ENCODE data around the gene SPTLC3.

Gene SPTLC3

GRCh38 chr20:13101706-13102105 is 92.9 kb downstream of the SPTLC3 start:
- no peak overlapping the region for H4K91ac ChIP-seq (ENCODE audit: low read length)
- peak; percentile 52 for DNase-seq
- no peak overlapping the region for H2BK5ac ChIP-seq (ENCODE audit: low read depth, low read length, poor library complexity, severe bottlenecking)

GRCh38 chr20:13102237-13102636 is 93.5 kb downstream of the SPTLC3 start:
- Histone ChIP-seq H3K14ac (ENCODE audit: low read length in 2 of 2) (no peak overlapping the region), H4K8ac (ENCODE audit: low read length) (no peak overlapping the region), H3K79me1 (replicated peaks; ENCODE audit: low read length, poor library complexity, severe bottlenecking) (peaks cover 1% of the 10 kb centered on the region), H3K36me3 (ENCODE audit: control insufficient read depth in 1 of 2, insufficient read depth in 2 of 2, low read depth in 1 of 2, low read length in 2 of 2) (no peaks in the 10 kb centered on the region), H3K4me2 (ENCODE audit: low read length, poor library complexity, severe bottlenecking) (no peak overlapping the region), H3K4me1 (ENCODE audit: control insufficient read depth, insufficient read depth, low read depth, low read length) (peaks cover 2% of the 10 kb centered on the region), H2AK5ac (ENCODE audit: low read length, severe bottlenecking) (no peak overlapping the region), H3K27me3 (ENCODE audit: control insufficient read depth in 1 of 2, insufficient read depth in 1 of 2, low read length in 2 of 2) (no peaks in the 10 kb centered on the region), H3K9me3 (ENCODE audit: control insufficient read depth, low read length) (no peaks in the 10 kb centered on the region), H3K9ac (ENCODE audit: low read length) (no peak overlapping the region), H4K91ac (ENCODE audit: low read length) (no peak overlapping the region), H2BK5ac (ENCODE audit: low read depth, low read length, poor library complexity, severe bottlenecking) (no peak overlapping the region), H3K27ac (ENCODE audit: low read length, poor library complexity, severe bottlenecking) (no peak overlapping the region), H2BK15ac (ENCODE audit: low read depth, poor library complexity, severe bottlenecking) (no peak overlapping the region), H3K23ac (ENCODE audit: low read length in 2 of 2) (no peak overlapping the region), H3K4ac (ENCODE audit: low read depth in 1 of 2, low read length in 2 of 2) (no peak overlapping the region), H3K4me3 (ENCODE audit: insufficient read depth in 1 of 2, low read depth in 1 of 2, low read length in 2 of 2) (no peak overlapping the region), H2BK12ac (ENCODE audit: low read length in 2 of 2) (no peak overlapping the region), H2AFZ (ENCODE audit: low read depth, low read length) (no peak overlapping the region), H2BK120ac (ENCODE audit: low read depth, low read length) (no peak overlapping the region), H3K18ac (ENCODE audit: low read depth in 1 of 2, low read length in 2 of 2) (peak overlapping the region in 1 of 2 experiments; percentile 5)
- peak; percentile 11 for DNase-seq
- 47% methylated on average over 3 of the region's 3 CpGs for WGBS

More at GRCh38 chr20:13101706-13102105, 92.9 kb downstream of the SPTLC3 start:
- Histone ChIP-seq H2BK15ac (ENCODE audit: low read depth, poor library complexity, severe bottlenecking) (no peak overlapping the region), H3K27me3 (ENCODE audit: control insufficient read depth in 1 of 2, insufficient read depth in 1 of 2, low read length in 2 of 2) (no peaks in the 10 kb centered on the region), H3K18ac (ENCODE audit: low read depth in 1 of 2, low read length in 2 of 2) (no peak overlapping the region), H3K9me3 (ENCODE audit: control insufficient read depth, low read length) (no peaks in the 10 kb centered on the region), H3K4me3 (ENCODE audit: insufficient read depth in 1 of 2, low read depth in 1 of 2, low read length in 2 of 2) (no peak overlapping the region), H3K36me3 (ENCODE audit: control insufficient read depth in 1 of 2, insufficient read depth in 2 of 2, low read depth in 1 of 2, low read length in 2 of 2) (no peaks in the 10 kb centered on the region), H2BK120ac (ENCODE audit: low read depth, low read length) (no peak overlapping the region), H3K23ac (ENCODE audit: low read length in 2 of 2) (no peak overlapping the region), H3K27ac (ENCODE audit: low read length, poor library complexity, severe bottlenecking) (no peak overlapping the region), H3K4me1 (ENCODE audit: control insufficient read depth, insufficient read depth, low read depth, low read length) (peaks cover 2% of the 10 kb centered on the region), H3K9ac (ENCODE audit: low read length) (no peak overlapping the region), H3K4ac (ENCODE audit: low read depth in 1 of 2, low read length in 2 of 2) (no peak overlapping the region), H2BK12ac (ENCODE audit: low read length in 2 of 2) (no peak overlapping the region), H3K4me2 (ENCODE audit: low read length, poor library complexity, severe bottlenecking) (no peak overlapping the region), H3K79me1 (replicated peaks; ENCODE audit: low read length, poor library complexity, severe bottlenecking) (peaks cover 1% of the 10 kb centered on the region), H4K8ac (ENCODE audit: low read length) (no peak overlapping the region), H3K14ac (ENCODE audit: low read length in 2 of 2) (no peak overlapping the region), H2AK5ac (ENCODE audit: low read length, severe bottlenecking) (no peak overlapping the region), H2AFZ (ENCODE audit: low read depth, low read length) (no peak overlapping the region)
- WGBS: 35% methylated on average over 5 of the region's 5 CpGs

GRCh38 chr20:13102694-13103093 is 93.9 kb downstream of the SPTLC3 start:
- Histone ChIP-seq H3K23ac (ENCODE audit: low read length in 2 of 2) (no peak overlapping the region), H3K4me1 (ENCODE audit: control insufficient read depth, insufficient read depth, low read depth, low read length) (peaks cover 2% of the 10 kb centered on the region), H3K4me3 (ENCODE audit: insufficient read depth in 1 of 2, low read depth in 1 of 2, low read length in 2 of 2) (no peak overlapping the region), H2AFZ (ENCODE audit: low read depth, low read length) (no peak overlapping the region), H2AK5ac (ENCODE audit: low read length, severe bottlenecking) (no peak overlapping the region), H4K91ac (ENCODE audit: low read length) (no peak overlapping the region), H3K9me3 (ENCODE audit: control insufficient read depth, low read length) (no peaks in the 10 kb centered on the region), H3K4ac (ENCODE audit: low read depth in 1 of 2, low read length in 2 of 2) (no peak overlapping the region), H3K4me2 (ENCODE audit: low read length, poor library complexity, severe bottlenecking) (no peak overlapping the region), H3K36me3 (ENCODE audit: control insufficient read depth in 1 of 2, insufficient read depth in 2 of 2, low read depth in 1 of 2, low read length in 2 of 2) (no peaks in the 10 kb centered on the region), H3K79me1 (replicated peaks; ENCODE audit: low read length, poor library complexity, severe bottlenecking) (peaks cover 1% of the 10 kb centered on the region), H3K27ac (ENCODE audit: low read length, poor library complexity, severe bottlenecking) (no peak overlapping the region), H2BK12ac (ENCODE audit: low read length in 2 of 2) (no peak overlapping the region), H2BK120ac (ENCODE audit: low read depth, low read length) (no peak overlapping the region), H3K9ac (ENCODE audit: low read length) (no peak overlapping the region), H2BK15ac (ENCODE audit: low read depth, poor library complexity, severe bottlenecking) (no peak overlapping the region), H3K27me3 (ENCODE audit: control insufficient read depth in 1 of 2, insufficient read depth in 1 of 2, low read length in 2 of 2) (no peaks in the 10 kb centered on the region), H3K14ac (ENCODE audit: low read length in 2 of 2) (no peak overlapping the region), H2BK5ac (ENCODE audit: low read depth, low read length, poor library complexity, severe bottlenecking) (no peak overlapping the region), H4K8ac (ENCODE audit: low read length) (no peak overlapping the region), H3K18ac (ENCODE audit: low read depth in 1 of 2, low read length in 2 of 2) (peak overlapping the region in 1 of 2 experiments; percentile 5)
- no peak for DNase-seq
- whole genome bisulfite sequencing: 100% methylated on average over 1 of the region's 1 CpG

- H2BK15ac ChIP-seq (ENCODE audit: low read depth, poor library complexity, severe bottlenecking): no peak overlapping the region
- WGBS: 63% methylated on average over 8 of the region's 9 CpGs
- no peak overlapping the region for H3K27ac ChIP-seq (ENCODE audit: low read length, poor library complexity, severe bottlenecking)
Observed at GRCh38 chr20:13105039-13105438, 96.3 kb downstream of the SPTLC3 start.

More at GRCh38 chr20:13105039-13105438, 96.3 kb downstream of the SPTLC3 start:
- DNase-seq: no peak
- Histone ChIP-seq H3K36me3 (ENCODE audit: control insufficient read depth in 1 of 2, insufficient read depth in 2 of 2, low read depth in 1 of 2, low read length in 2 of 2) (peaks cover 0 to under 1% of the 10 kb centered on the region in 2 experiments), H3K14ac (ENCODE audit: low read length in 2 of 2) (no peak overlapping the region), H3K23ac (ENCODE audit: low read length in 2 of 2) (no peak overlapping the region), H3K4me2 (ENCODE audit: low read length, poor library complexity, severe bottlenecking) (no peak overlapping the region), H3K18ac (ENCODE audit: low read depth in 1 of 2, low read length in 2 of 2) (no peak overlapping the region), H2BK120ac (ENCODE audit: low read depth, low read length) (no peak overlapping the region), H3K4ac (ENCODE audit: low read depth in 1 of 2, low read length in 2 of 2) (no peak overlapping the region), H4K91ac (ENCODE audit: low read length) (no peak overlapping the region), H2BK5ac (ENCODE audit: low read depth, low read length, poor library complexity, severe bottlenecking) (no peak overlapping the region), H3K79me1 (replicated peaks; ENCODE audit: low read length, poor library complexity, severe bottlenecking) (peaks cover 1% of the 10 kb centered on the region), H3K9me3 (ENCODE audit: control insufficient read depth, low read length) (no peaks in the 10 kb centered on the region), H3K27me3 (ENCODE audit: control insufficient read depth in 1 of 2, insufficient read depth in 1 of 2, low read length in 2 of 2) (no peaks in the 10 kb centered on the region), H2BK12ac (ENCODE audit: low read length in 2 of 2) (no peak overlapping the region), H3K9ac (ENCODE audit: low read length) (no peak overlapping the region), H3K4me1 (ENCODE audit: control insufficient read depth, insufficient read depth, low read depth, low read length) (peaks cover 2% of the 10 kb centered on the region), H4K8ac (ENCODE audit: low read length) (no peak overlapping the region), H2AK5ac (ENCODE audit: low read length, severe bottlenecking) (no peak overlapping the region), H3K4me3 (ENCODE audit: insufficient read depth in 1 of 2, low read depth in 1 of 2, low read length in 2 of 2) (no peak overlapping the region), H2AFZ (ENCODE audit: low read depth, low read length) (no peak overlapping the region)
